ENCODE results near the gene MUC6.

DNA sequence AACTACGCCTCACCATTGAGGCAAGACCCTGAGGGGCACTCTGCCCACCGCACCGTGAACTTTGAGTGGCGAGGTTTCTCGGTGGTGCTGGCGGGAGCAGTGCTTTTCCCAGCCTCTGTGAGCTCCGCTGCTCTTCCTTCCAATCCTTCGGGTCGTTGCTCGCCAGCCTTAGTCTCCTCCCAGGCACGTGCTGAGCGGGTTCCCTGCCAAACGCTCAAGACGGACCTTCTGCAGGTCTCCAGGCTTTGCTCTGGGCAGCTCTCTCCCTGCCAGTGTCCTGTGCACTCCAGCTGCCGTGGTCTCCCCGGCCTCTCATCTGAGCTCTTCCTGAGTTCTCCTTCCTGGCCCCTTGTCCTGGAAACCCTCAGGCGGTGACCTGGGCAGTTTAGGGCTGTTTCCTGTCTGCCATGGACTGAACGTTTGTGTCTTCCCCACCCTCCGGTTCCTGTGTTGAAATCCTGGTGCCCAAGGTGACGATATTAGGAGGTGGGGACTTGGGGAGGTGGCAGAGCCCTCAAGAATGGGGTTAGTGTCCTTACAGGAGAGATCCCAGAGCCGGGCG is 11.2 kb upstream of the MUC6 start:
- TF ChIP-seq, protein P1, sequence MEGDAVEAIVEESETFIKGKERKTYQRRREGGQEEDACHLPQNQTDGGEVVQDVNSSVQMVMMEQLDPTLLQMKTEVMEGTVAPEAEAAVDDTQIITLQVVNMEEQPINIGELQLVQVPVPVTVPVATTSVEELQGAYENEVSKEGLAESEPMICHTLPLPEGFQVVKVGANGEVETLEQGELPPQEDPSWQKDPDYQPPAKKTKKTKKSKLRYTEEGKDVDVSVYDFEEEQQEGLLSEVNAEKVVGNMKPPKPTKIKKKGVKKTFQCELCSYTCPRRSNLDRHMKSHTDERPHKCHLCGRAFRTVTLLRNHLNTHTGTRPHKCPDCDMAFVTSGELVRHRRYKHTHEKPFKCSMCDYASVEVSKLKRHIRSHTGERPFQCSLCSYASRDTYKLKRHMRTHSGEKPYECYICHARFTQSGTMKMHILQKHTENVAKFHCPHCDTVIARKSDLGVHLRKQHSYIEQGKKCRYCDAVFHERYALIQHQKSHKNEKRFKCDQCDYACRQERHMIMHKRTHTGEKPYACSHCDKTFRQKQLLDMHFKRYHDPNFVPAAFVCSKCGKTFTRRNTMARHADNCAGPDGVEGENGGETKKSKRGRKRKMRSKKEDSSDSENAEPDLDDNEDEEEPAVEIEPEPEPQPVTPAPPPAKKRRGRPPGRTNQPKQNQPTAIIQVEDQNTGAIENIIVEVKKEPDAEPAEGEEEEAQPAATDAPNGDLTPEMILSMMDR (IDR thresholded peaks at IDR 0.05; ENCODE audit: extremely low read depth in 1 of 2, insufficient read depth in 1 of 2, low read depth in 1 of 2, low read length in 2 of 2): no peak
- TF ChIP-seq POLR2AphosphoS5 (IDR thresholded peaks at IDR 0.05; ENCODE audit: insufficient read depth, low read depth, low read length) (no peak), MYC (IDR thresholded peaks at IDR 0.05; ENCODE audit: low read depth, low read length) (no peak), EZH2 (IDR thresholded peaks at IDR 0.05; ENCODE audit: borderline replicate concordance, low read depth, low read length, severe bottlenecking) (no peak), POLR2A (IDR thresholded peaks at IDR 0.05; ENCODE audit: low read depth, low read length) (no peak), FOS (IDR thresholded peaks at IDR 0.05; ENCODE audit: borderline replicate concordance, insufficient read depth, low read length) (no peak), JUN (IDR thresholded peaks at IDR 0.05; ENCODE audit: borderline replicate concordance, insufficient read depth, insufficient read length, low read depth) (no peak), GATA2 (IDR thresholded peaks at IDR 0.05; ENCODE audit: insufficient read depth, insufficient read length, low read depth, low read length) (no peak)
- TF ChIP-seq, protein P2, sequence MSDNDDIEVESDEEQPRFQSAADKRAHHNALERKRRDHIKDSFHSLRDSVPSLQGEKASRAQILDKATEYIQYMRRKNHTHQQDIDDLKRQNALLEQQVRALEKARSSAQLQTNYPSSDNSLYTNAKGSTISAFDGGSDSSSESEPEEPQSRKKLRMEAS (IDR thresholded peaks at IDR 0.05; ENCODE audit: insufficient read depth, insufficient read length): no peak
